ENCODE results near the gene HGS.
"Not testable (repeated sequence)": the region's sequence is repeated elsewhere in the genome, so short reads cannot be mapped to it uniquely, and the experiment has no call there.

Gene HGS

GRCh38 chr17:81722184-81723120 is 38.6 kb downstream of the HGS start:
- no peak for DNase-seq

GRCh38 chr17:81723651-81724209 is 39.9 kb downstream of the HGS start:
- DNase-seq, result no peak

GRCh38 chr17:81725439-81725838 is 41.6 kb downstream of the HGS start:
- DNase-seq, result no peak

- DNase-seq, result no peak
These were observed 42.2 kb downstream of the HGS start for GRCh38 chr17:81726004-81726403.

- no peak for DNase-seq
These were observed 43.7 kb downstream of the HGS start for GRCh38 chr17:81727324-81728031.

GRCh38 chr17:81733507-81734404 is 49.9 kb downstream of the HGS start:
- DNase-seq, result peak; percentile 54

- DNase-seq, result no peak
These were observed 50.8 kb downstream of the HGS start for GRCh38 chr17:81734405-81735263.

- DNase-seq, result peak; percentile 99
These were observed 51.7 kb downstream of the HGS start for GRCh38 chr17:81735264-81736102.

- DNase-seq, result no peak
These were observed 54.4 kb downstream of the HGS start for GRCh38 chr17:81737947-81738800.

GRCh38 chr17:81738801-81739393 is 55.1 kb downstream of the HGS start:
- DNase-seq, result no peak

GRCh38 chr17:81739593-81739992 is 55.8 kb downstream of the HGS start:
- DNase-seq, result not testable (repeated sequence)

GRCh38 chr17:81740395-81740961 is 56.7 kb downstream of the HGS start:
- no peak for DNase-seq

GRCh38 chr17:81741049-81741593 is 57.3 kb downstream of the HGS start:
- no peak for DNase-seq

- DNase-seq, result no peak
These were observed 58.0 kb downstream of the HGS start for GRCh38 chr17:81741594-81742452.
